Hepatocyte (in vitro differentiated cells): ENCODE results near the gene ADPRH. TPM values are rescaled to one million over a fixed set of nuclear protein-coding genes. Genes with fewer than 3 reads are reported as not detected.

ENCODE experiments used
- DNase-seq: peaks from one replicate; pipeline ENCODE4 v3.0.0-alpha.2; 2016; ENCODE audit warnings: low spot score
- H2AFZ ChIP-seq: fragments of 200-600 bp; sonication (generic); 2 replicates; pipeline ENCODE4 v1.6.0; 2016; ENCODE audit warnings: antibody characterized with exemption, mild to moderate bottlenecking
- H3K27ac ChIP-seq: fragments of 200-600 bp; sonication (generic); 2 replicates; pipeline ENCODE4 v1.5.1; 2016; ENCODE audit warnings: mild to moderate bottlenecking
- H3K27me3 ChIP-seq: fragments of 200-600 bp; sonication (generic); 2 replicates; pipeline ENCODE4 v1.6.1; 2016
- H3K36me3 ChIP-seq: fragments of 200-600 bp; sonication (generic); replicated peaks from 2 replicates; pipeline ENCODE4 v1.5.1; 2016; ENCODE audit warnings: low read depth; ENCODE audit not compliant: insufficient read depth
- H3K4me1 ChIP-seq: fragments of 200-600 bp; sonication (generic); 2 replicates; pipeline ENCODE4 v1.5.1; 2016; ENCODE audit warnings: mild to moderate bottlenecking, moderate library complexity; ENCODE audit not compliant: insufficient read depth
- H3K4me2 ChIP-seq: fragments of 200-600 bp; sonication (generic); 2 replicates; pipeline ENCODE4 v1.6.0; 2016
- H3K4me3 ChIP-seq: fragments of 200-600 bp; sonication (generic); 2 replicates; pipeline ENCODE4 v1.5.1; 2016; ENCODE audit warnings: mild to moderate bottlenecking
- H3K79me2 ChIP-seq: fragments of 200-600 bp; sonication (generic); 2 replicates; pipeline ENCODE4 v1.6.0; 2017; ENCODE audit warnings: mild to moderate bottlenecking
- H3K9me2 ChIP-seq: fragments of 200-600 bp; sonication (generic); replicated peaks from 2 replicates; pipeline ENCODE4 v1.6.0; 2017; ENCODE audit warnings: mild to moderate bottlenecking; ENCODE audit not compliant: insufficient read depth
- H3K9me3 ChIP-seq: fragments of 200-600 bp; sonication (generic); 2 replicates; pipeline ENCODE4 v1.5.1; 2016; ENCODE audit warnings: low read depth, mild to moderate bottlenecking
- H4K20me1 ChIP-seq: fragments of 200-600 bp; sonication (generic); 2 replicates; pipeline ENCODE4 v1.6.0; 2016; ENCODE audit warnings: mild to moderate bottlenecking; ENCODE audit not compliant: insufficient read depth, poor library complexity, severe bottlenecking
- EZH2 ChIP-seq: fragments of 200-600 bp; sonication (generic); IDR thresholded peaks from 2 replicates; pipeline ENCODE4 v1.6.1; 2016; ENCODE audit warnings: antibody characterized with exemption, mild to moderate bottlenecking, borderline replicate concordance
- EZH2phosphoT487 ChIP-seq: fragments of 200-600 bp; sonication (generic); IDR thresholded peaks from one replicate; pipeline ENCODE4 v1.6.1; 2018; ENCODE audit warnings: antibody characterized with exemption, mild to moderate bottlenecking, low read depth, moderate library complexity; ENCODE audit not compliant: unreplicated experiment, severe bottlenecking
- WGBS: methylation state at CpG from one replicate; pipeline ENCODE4 v1.1.6; 2016; ENCODE audit warnings: low lambda C conversion rate; ENCODE audit errors: missing lambda C conversion rate; 5-methylcytosine and 5-hydroxymethylcytosine counted together
- polyA plus RNA-seq: library from polyadenylated mRNA; unstranded; fragments of >200 nt; fragmentation: Nextera tagmentation; extraction: Ambion mirVana; gene quantifications from 2 replicates; pipeline ENCODE4 v1.2.1, GENCODE V29; 2016
- total RNA-seq: library from RNA; depleted of rRNA; stranded (reverse); fragments of >200 nt; gene quantifications from 2 replicates; pipeline ENCODE4 v1.2.3, GENCODE V29; 2014
- TF ChIP-seq, protein P1 (sequence below): fragments of 200-600 bp; sonication (generic); IDR thresholded peaks from 2 replicates; pipeline ENCODE4 v1.5.1; 2016; ENCODE audit warnings: antibody characterized with exemption, mild to moderate bottlenecking; ENCODE audit not compliant: poor library complexity

The ADPRH gene
- total and polyA plus RNA-seq, 2 experiments from 2014 or later: 1.5 to 1.8 TPM

DNA sequence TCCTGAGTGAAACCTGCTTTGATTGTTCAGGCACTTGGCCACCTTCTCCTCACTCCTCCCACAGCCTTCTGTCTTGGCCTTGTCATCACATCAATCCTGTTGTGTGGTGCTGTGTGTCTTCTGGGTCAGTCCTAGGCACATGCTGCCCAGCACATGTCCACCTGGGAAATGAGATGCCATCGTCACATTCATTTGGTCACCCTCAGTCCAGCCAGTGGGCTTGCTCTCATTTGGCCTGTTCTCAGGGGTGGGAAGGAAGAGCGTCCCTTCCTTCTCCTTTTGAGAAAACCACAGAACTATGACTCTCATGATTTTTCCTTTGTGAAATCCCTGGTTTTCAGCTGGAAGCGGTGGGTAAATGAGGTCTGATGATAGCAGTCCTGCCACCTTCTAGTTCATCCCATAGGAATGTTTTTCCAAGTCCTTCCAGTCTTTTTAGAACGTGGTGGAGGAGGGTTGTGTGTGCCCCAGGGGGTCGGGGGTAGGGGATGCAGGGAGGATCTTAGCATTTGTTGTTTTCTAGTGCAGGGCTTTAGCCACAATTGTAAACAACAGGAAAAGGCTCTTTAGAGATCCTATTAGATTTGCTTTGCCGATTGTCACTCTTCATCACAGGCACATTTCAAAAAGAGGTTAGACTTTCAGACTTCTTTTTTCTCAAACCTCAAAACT lies 9.9 kb downstream of the ADPRH start:
- Histone ChIP-seq H3K9me2 (no peaks in the 10 kb centered on the region), H3K4me1 (no peaks in the 10 kb centered on the region), H3K4me2 (no peak overlapping the region), H3K36me3 (no peaks in the 10 kb centered on the region), H3K27ac (no peak overlapping the region), H3K79me2 (no peaks in the 10 kb centered on the region), H3K27me3 (peaks cover 5% of the 10 kb centered on the region), H3K4me3 (no peak overlapping the region), H2AFZ (no peak overlapping the region), H3K9me3 (no peaks in the 10 kb centered on the region), H4K20me1 (no peaks in the 10 kb centered on the region)
- 58% methylated on average over 6 of the region's 6 CpGs for WGBS
- DNase-seq: no peak
- TF ChIP-seq EZH2 (no peak), EZH2phosphoT487 (no peak)
- TF ChIP-seq, protein P1, sequence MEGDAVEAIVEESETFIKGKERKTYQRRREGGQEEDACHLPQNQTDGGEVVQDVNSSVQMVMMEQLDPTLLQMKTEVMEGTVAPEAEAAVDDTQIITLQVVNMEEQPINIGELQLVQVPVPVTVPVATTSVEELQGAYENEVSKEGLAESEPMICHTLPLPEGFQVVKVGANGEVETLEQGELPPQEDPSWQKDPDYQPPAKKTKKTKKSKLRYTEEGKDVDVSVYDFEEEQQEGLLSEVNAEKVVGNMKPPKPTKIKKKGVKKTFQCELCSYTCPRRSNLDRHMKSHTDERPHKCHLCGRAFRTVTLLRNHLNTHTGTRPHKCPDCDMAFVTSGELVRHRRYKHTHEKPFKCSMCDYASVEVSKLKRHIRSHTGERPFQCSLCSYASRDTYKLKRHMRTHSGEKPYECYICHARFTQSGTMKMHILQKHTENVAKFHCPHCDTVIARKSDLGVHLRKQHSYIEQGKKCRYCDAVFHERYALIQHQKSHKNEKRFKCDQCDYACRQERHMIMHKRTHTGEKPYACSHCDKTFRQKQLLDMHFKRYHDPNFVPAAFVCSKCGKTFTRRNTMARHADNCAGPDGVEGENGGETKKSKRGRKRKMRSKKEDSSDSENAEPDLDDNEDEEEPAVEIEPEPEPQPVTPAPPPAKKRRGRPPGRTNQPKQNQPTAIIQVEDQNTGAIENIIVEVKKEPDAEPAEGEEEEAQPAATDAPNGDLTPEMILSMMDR: no peak

DNA sequence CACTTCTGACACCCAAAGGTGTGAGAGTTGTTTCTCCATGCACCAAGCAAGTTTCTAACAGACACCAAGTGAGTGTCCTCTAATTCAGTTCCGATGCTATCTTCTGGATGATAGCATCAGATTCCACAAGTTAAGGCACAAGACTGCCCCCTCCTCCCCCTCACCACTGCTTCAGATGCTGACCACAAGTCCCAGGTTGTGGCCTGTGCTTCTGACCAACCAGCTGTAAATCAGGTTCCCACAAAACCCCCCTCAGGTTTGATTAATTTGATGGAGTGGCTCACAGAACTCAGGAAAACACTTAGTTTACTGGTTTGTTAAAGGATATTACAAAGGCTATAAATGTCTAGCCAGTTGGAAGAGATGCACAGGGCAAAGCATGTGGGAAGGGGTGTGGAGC lies 11.4 kb downstream of the ADPRH start:
- WGBS: 63% methylated on average over 1 of the region's 1 CpG

GRCh38 chr3:119592861-119593260 lies 13.6 kb downstream of the ADPRH start:
- Histone ChIP-seq H3K4me2 (no peak overlapping the region), H3K9me2 (no peaks in the 10 kb centered on the region), H3K27ac (no peak overlapping the region), H3K36me3 (no peaks in the 10 kb centered on the region), H3K79me2 (no peaks in the 10 kb centered on the region), H3K9me3 (no peaks in the 10 kb centered on the region), H3K4me1 (peaks cover 6% of the 10 kb centered on the region), H2AFZ (no peak overlapping the region), H4K20me1 (no peaks in the 10 kb centered on the region), H3K27me3 (peaks cover 5% of the 10 kb centered on the region), H3K4me3 (no peak overlapping the region)
- DNase-seq: no peak
- whole genome bisulfite sequencing: 82% methylated on average over 1 of the region's 1 CpG
- no peak for TF ChIP-seq EZH2
- TF ChIP-seq EZH2phosphoT487: no peak
- TF ChIP-seq, protein P1: no peak

More for the DNA sequence above, 11.4 kb downstream of the ADPRH start:
- Histone ChIP-seq H3K4me1 (no peaks in the 10 kb centered on the region), H4K20me1 (no peaks in the 10 kb centered on the region), H3K36me3 (no peaks in the 10 kb centered on the region), H3K27ac (no peak overlapping the region), H3K9me2 (no peaks in the 10 kb centered on the region), H3K4me2 (no peak overlapping the region), H3K27me3 (peaks cover 5% of the 10 kb centered on the region), H3K4me3 (no peak overlapping the region), H3K9me3 (no peaks in the 10 kb centered on the region), H2AFZ (no peak overlapping the region), H3K79me2 (no peaks in the 10 kb centered on the region)
- TF ChIP-seq EZH2phosphoT487: no peak
- no peak for TF ChIP-seq EZH2
- TF ChIP-seq, protein P1: no peak
- DNase-seq: no peak
